ENCODE data around the gene ARL4D. TPM values are rescaled to one million over a fixed set of nuclear protein-coding genes. Genes with fewer than 3 reads are reported as not detected.

The ARL4D gene
- 11.3 and 11.4 TPM in 2 replicates for total RNA-seq
- total RNA-seq (2013) = 3.9 TPM
- polyA plus RNA-seq = 5.1 and 14.5 TPM in 2 replicates
- 7.2 and 11.3 TPM in 2 replicates for polyA minus RNA-seq

GRCh38 chr17:43398724-43399595, at the start of gene ARL4D:
Gene ARL4D (plus strand): TSS chr17:43398993. CDS start chr17:43399733, 740 bp downstream.
- Histone ChIP-seq H3K4me1 (ENCODE audit: control insufficient read depth in 2 of 2, insufficient read depth in 2 of 2, low read length in 2 of 2) (peaks cover 40 to 69% of the 10 kb centered on the region in 2 donors), H3K9ac (ENCODE audit: low read length) (peak within 1 kb of the TSS; percentile 80), H3K9me3 (ENCODE audit: control extremely low read depth in 1 of 3, control insufficient read depth in 2 of 3, insufficient read depth in 1 of 3, low read length in 2 of 3) (no peaks in the 10 kb centered on the region), H3K4me2 (replicated peaks; ENCODE audit: low read depth, low read length, poor library complexity, severe bottlenecking) (peak within 1 kb of the TSS; percentile 82), H3K79me2 (ENCODE audit: control insufficient read depth, insufficient read depth, low read length) (peaks cover 8% of the 10 kb centered on the region), H3K36me3 (replicated peaks in 1 of 2; ENCODE audit: control extremely low read depth in 1 of 2, control insufficient read depth in 1 of 2, extremely low read depth in 1 of 2, insufficient read depth in 2 of 2, low read length in 1 of 2) (no peaks in the 10 kb centered on the region), H3K4me3 (ENCODE audit: control extremely low read depth in 1 of 5, extremely low read depth in 1 of 5, insufficient read depth in 1 of 5, low read depth in 2 of 5, low read length in 4 of 5) (peak within 1 kb of the TSS; percentile 59 to 81 (median 77)), H3K27ac (ENCODE audit: low read length in 2 of 2) (peak within 1 kb of the TSS; percentile 55 to 68), H3K27me3 (replicated peaks in 1 of 4; ENCODE audit: control extremely low read depth in 1 of 4, control insufficient read depth in 3 of 4, insufficient read depth in 4 of 4, low read length in 3 of 4) (no peaks in the 10 kb centered on the region), H2AFZ (ENCODE audit: insufficient read depth, low read depth, low read length, poor library complexity, severe bottlenecking) (peak within 1 kb of the TSS; percentile 89), H4K20me1 (ENCODE audit: control insufficient read depth, insufficient read depth, low read length, poor library complexity, severe bottlenecking) (no peaks in the 10 kb centered on the region)
- WGBS (ENCODE audit: insufficient coverage) = under 1% methylated on average over 56 of the region's 64 CpGs
- Mint-ChIP-seq H3K27me3 (no peaks in the 10 kb centered on the region), H3K4me3 (peak within 1 kb of the TSS; percentile 90), H3K27ac (peak within 1 kb of the TSS; percentile 93), H3K4me1 (peaks cover 68% of the 10 kb centered on the region), H3K9me3 (ENCODE audit: insufficient read depth) (no peaks in the 10 kb centered on the region)
- ATAC-seq (ENCODE audit: low read depth) (peak; percentile 88), DNase-seq (peak; percentile 86)
- POLR2A ChIA-PET = interaction anchor here (0.5 to 4.0 kb wide), 11 partner anchors 11 to 757 kb away, joined by 3 to 48 read pairs (median 5); partner anchors contain the start of gene DHX8
- CTCF ChIA-PET = interaction anchor here (1.0 to 11.5 kb wide), 6 partner anchors 9 to 275 kb away, joined by 3 to 218 read pairs (median 8); partner anchors contain the start of gene DHX8
- TF ChIP-seq EZH2 (IDR thresholded peaks at IDR 0.05; ENCODE audit: borderline replicate concordance, insufficient read depth, low read depth, low read length, poor library complexity, severe bottlenecking) = no peak
- no peak for TF ChIP-seq CTCF (IDR thresholded peaks at IDR 0.05)
- intact Hi-C loops (cut with micrococcal nuclease) = loop anchor here (1.0 to 10.0 kb wide), 3 partner anchors 11 to 176 kb away; partner anchors contain the start of gene DHX8
